GM18951 (cell line): ENCODE measurements around the gene IRF8.
"Not testable (repeated sequence)": the region's sequence is repeated elsewhere in the genome, so short reads cannot be mapped to it uniquely, and the experiment has no call there.

Experiments
- POLR2A ChIP-seq: IDR thresholded peaks from 4 replicates; pipeline ENCODE4 v1.6.1; 2011; ENCODE audit warnings: mild to moderate bottlenecking; ENCODE audit not compliant: insufficient read length, insufficient read depth; ENCODE audit errors: extremely low read depth
- in situ Hi-C: fragments of 300-500 bp; cut with MboI; formaldehyde crosslinking; loops from one replicate; pipeline ENCODE4 v1.12.0; 2022; ENCODE audit warnings: low sequenced_read_pairs, mixed read lengths, inconsistent platforms; ENCODE audit not compliant: unreplicated experiment

IRF8 gene

DNA sequence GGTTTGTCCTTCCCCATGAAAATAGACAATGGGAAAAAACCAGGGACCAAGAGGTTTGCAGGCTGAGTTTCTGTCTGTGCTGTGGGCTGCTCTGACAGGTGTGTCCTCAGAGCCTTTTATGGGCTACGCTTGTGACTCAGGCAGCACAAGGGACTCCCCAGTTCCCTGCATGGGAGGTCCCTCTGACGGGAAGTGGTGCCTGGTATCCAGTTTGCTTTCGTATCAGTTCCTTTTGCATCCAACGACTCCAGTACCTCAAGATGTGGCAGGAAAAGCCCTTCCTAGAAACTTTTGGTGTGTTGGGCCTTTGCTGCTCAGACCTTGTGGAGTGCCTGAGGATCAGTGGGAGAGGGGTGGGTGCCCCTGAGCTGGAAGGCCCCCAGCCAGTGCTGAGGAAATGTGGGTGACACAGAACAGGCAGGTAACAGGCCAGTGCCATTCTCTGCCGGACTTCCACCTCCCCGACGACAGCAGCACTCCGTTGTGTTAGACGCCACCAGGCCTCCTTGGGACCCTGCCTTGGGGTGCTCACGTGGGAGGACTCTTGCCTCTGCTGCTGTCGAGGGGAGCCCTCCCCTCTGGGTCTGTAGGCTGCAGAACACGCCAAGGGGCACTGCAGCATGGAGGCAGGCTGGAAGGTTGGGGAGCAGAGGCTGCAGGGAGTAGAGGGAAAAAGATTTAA lies 38.4 kb upstream of the IRF8 start:
- in situ Hi-C loops = no loop called here
- no peak for TF ChIP-seq POLR2A

DNA sequence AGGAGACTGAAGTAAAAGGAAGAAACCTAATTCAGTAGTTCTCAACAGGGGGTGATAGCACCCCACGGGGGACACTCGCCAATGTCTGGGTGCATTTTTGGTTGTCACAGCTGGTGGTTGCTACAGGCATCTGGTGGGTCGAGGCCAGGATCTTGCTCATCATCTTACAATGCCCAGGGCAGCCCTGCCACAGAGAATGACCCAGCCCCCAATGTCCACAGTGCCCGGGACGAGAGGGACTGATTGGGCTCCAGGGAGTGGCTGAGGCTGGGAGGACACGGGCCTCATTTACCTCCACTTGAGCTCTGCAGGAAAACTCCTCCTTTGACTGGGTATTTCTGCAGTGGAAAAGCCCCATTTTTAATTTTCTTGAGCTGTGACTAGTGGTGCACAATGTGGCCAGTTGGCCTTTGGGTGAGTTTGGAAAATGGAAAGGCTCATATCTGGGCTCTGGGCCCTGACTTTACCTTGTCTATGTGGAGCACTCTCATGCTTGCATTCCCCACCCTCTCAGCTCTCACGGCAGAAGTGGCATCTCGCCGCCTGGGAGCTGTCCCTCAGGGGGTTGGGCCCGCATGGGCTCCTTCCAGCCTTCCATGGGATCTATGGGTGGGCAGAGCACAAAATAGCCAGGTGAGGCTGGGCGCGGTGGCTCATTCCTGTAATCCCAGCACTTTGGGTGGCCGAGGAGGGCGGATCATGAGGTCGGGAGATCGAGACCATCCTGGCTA lies 37.7 kb upstream of the IRF8 start:
- in situ Hi-C loops = no loop called here
- no peak for TF ChIP-seq POLR2A

DNA sequence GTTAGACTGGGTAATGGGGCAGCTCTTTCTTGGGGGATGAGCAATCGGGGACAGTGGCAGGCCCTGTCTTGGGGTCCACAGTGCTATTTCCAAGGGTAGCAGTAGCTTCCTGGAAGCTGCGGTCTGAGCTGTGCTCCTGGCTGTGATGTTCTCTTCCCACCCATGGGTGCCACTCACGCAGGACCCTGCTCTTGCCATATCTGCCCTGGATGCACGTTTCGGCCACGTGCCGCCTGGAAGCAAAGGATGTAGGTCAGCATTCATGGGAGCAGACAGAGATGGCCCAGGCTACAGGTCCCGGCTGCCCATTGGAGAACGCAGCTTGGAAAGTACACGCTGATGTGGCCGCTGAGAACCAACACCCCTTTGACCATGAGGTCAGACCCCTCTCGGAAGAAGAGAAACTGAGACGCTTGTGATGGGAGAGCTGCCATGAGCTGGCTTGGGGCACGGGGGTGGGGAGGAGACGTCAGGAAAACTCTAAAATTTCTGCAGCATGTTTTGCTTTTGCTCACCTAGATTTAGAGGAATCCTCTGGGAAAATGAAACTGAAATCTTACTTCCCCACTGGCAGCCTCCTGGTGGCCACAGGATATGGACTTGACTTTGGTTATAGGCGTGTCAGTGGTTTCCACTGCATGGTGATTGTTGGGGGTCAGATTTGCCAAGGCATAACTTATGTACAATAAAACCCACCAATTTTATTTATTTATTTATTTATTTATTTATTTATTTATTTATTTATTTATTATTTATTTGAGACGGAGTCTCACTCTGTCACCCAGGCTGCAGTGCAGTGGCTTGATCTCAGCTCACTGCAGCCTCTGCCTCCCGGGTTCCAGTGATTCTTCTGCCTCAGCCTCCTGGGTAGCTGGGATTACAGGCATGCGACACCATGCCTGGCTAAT lies 36.2 kb upstream of the IRF8 start:
- in situ Hi-C loops = no loop called here
- no peak for TF ChIP-seq POLR2A

DNA sequence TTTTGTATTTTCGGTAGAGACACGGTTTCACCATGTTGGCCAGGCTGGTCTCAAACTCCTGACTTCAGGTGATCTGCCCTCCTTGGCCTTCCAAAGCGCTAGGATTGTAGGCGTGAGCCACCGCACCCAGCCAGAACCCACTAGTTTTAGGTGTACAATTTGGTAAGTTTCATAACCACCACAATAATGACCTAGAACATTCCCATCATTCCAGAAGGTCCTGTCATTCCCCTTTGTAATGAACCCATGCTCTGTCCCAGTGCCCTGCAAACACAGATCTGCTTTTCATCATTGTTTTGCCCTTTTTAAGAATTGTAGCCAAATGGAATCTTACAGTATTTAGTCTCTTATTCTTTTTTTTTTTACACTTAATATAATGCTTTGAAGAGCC lies 35.6 kb upstream of the IRF8 start:
- no peak for TF ChIP-seq POLR2A

GRCh38 chr16:85864965-85865364 lies 34.0 kb upstream of the IRF8 start:
- in situ Hi-C loops = no loop called here
- TF ChIP-seq POLR2A = no peak

More for the DNA sequence above, 35.6 kb upstream of the IRF8 start:
- in situ Hi-C loops = no loop called here

DNA sequence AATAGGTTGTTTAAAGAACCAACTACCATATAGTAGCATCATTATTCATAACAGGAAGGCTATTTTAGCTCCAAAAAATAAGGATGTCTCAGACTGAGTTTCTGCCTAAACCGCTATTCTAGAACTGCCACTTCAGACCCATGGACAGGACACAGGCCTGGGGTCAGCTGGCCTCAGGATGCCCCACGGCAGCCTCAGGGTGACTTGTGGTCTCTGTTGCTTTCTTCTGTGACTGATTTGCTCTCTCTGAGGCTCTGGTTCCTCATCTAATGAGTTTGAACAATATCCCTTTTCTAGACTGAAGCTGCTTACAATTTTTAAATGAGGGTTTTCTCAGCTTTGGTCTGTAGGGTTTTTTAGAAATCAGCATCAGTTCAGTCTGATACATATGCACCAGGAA lies 31.8 kb upstream of the IRF8 start:
- TF ChIP-seq POLR2A = no peak
- in situ Hi-C loops = no loop called here

DNA sequence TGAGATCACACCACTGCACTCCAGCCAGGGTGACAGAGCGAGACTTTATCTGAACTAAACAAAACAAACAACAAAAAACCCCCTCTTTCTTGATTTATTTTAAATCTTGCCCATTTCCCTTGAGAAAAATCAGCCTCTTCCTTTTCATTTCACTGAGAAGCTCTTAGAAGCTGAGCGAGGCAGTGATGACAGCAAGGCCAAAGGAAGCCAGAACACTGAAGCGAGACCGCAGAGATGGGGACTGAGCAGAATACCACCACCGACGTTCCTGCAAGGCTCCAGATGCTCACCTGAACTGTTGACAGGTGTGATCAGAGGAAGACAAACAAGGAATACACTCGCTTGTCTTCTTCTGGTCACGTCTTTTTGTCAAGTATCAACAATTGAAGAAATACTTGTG lies 30.5 kb upstream of the IRF8 start:
- in situ Hi-C loops = no loop called here
- no peak for TF ChIP-seq POLR2A

- in situ Hi-C loops = no loop called here
These were observed 29.8 kb upstream of the IRF8 start for GRCh38 chr16:85869206-85869605.

DNA sequence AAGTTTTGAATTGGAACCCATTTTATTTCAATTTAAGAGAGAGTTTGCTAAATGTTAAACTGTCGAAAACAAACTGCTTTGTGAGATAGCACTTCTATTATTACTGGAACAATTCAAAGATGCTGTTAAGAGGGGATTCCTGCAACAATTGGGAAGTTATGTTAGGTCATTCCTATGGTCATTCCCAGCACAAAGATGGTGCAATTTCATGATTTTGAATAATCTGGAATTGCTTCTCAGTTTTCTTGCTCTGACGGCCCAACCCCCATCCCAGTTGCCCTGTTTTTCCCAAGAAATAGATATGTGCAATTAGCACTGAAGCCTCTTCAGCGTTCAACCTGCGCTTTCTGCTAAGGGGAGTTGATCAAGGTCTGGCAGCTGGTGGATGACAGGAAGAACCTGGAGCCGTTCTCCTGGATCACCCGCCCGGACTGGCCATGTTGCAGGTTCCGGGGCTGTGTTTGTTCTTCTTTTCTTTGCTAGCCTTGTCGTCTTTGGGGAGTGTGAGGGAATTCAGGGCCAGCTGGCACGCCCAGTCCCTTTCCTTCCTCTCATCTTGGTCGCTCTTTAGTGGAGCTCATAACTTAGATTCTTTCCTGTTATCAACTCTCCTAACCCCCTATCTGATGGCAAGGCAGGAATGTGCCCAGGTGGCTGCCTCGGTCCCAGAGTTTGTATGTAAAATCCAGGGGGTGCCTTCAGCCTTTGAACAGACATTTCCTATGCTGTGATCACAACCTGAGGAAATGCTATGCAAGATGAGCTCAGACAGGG lies 29.0 kb upstream of the IRF8 start:
- in situ Hi-C loops = no loop called here
- no peak for TF ChIP-seq POLR2A

More at GRCh38 chr16:85869206-85869605, 29.8 kb upstream of the IRF8 start:
- TF ChIP-seq POLR2A = no peak

GRCh38 chr16:85871756-85872155 lies 27.2 kb upstream of the IRF8 start:
- in situ Hi-C loops = no loop called here
- no peak for TF ChIP-seq POLR2A

DNA sequence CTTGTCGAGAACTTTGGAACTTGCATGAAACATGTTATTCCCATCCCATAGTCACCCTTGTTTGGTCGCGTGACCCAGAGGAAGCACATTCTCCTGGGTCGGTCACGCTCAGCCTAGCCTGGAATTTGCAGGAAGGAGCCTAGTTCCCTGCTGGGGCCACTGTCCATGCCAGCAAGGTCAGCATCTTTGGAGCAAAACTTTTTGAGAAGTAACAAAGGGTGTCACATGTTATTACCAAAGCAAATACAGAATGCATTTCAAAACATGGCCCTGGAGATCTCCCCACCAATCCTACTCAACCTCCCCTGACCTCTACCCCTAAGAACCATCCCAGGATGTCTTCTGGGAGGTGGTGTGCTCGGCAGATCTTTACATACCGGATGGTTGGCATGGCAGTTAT lies 26.2 kb upstream of the IRF8 start:
- no peak for TF ChIP-seq POLR2A
- in situ Hi-C loops = no loop called here

- TF ChIP-seq POLR2A = no peak
- in situ Hi-C loops = no loop called here
These were observed 25.8 kb upstream of the IRF8 start for GRCh38 chr16:85873153-85873552.

DNA sequence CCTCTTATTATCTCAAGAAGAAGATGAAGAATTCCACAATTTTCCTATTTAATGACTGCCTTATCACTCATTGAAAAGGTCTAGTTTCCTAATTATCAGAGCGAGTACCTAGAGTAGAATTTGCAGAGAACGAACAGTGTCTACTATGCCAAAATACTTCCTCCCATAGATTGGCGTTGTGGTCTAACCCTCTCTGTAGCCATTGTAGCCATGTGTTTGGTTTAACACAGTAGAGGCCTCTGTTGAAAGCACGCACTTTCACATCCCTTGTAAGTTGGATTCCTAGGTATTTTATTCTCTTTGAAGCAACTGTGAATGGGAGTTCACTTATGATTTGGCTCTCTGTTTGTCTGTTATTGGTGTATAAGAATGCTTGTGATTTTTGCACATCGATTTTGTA lies 24.9 kb upstream of the IRF8 start:
- in situ Hi-C loops = not testable (repeated sequence)
